ENCODE data around the gene ATP2C1. TPM values are rescaled to one million over a fixed set of nuclear protein-coding genes. Genes with fewer than 3 reads are reported as not detected.

ATP2C1 gene
- total and polyA plus RNA-seq, 10 donors: 11.9 to 59.7 (median 46.3) TPM

- Histone ChIP-seq H3K36me3 (peaks cover 2 to 95% (median 16%) of the 10 kb centered on the region in 6 donors), H3K4me1 (no peaks in the 10 kb centered on the region), H3K27me3 (replicated peaks in 1 of 7) (no peaks in the 10 kb centered on the region), H3K27ac (no peak overlapping the region), H3K4me3 (no peak overlapping the region), H3K9me3 (no peaks in the 10 kb centered on the region)
- DNase-seq: no peak
- TF ChIP-seq POLR2AphosphoS5 (IDR thresholded peaks at IDR 0.05) (no peak), CTCF (IDR thresholded peaks at IDR 0.05 in 8 of 11, conservative IDR thresholded peaks at IDR 0.05 in 3 of 11) (no peak), POLR2A (IDR thresholded peaks at IDR 0.05) (no peak)
- intact Hi-C loops (cut with DNase I; ENCODE audit: low total_unique reads): no loop called here
- WGBS, 5 donors: 82 to 98% (median 91%) methylated on average over 1 of the region's 1 CpG
These were observed 107.2 kb downstream of the ATP2C1 start for GRCh38 chr3:131001071-131001470.

DNA sequence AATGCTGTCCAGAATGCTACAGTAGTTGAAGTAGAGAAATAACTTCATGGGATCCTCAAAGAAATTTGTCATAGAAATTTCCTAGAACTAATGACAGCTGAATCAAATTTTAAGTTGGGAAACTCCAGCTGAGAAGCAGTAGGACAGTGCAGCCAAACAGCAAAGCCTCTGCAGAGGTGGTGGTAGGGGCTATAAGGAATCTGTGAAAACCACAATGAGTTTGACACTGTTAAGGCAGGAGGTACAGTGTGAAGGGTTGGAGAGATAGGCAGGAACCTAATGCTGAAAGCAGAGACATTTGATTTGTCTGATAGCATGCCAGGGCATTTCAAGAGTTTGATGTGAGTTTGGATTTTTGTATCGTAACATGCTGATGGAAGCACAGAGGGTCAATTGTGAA is 110.7 kb downstream of the ATP2C1 start:
- no peaks in the 10 kb centered on the region for H3K9me3 ChIP-seq
- H3K4me1 ChIP-seq: no peaks in the 10 kb centered on the region
- TF ChIP-seq POLR2A (IDR thresholded peaks at IDR 0.05) (no peak), CTCF (IDR thresholded peaks at IDR 0.05 in 8 of 11, conservative IDR thresholded peaks at IDR 0.05 in 3 of 11) (no peak), POLR2AphosphoS5 (IDR thresholded peaks at IDR 0.05) (no peak)
- no peaks in the 10 kb centered on the region for H3K27me3 ChIP-seq (replicated peaks in 1 of 7)
- WGBS, 5 donors: 88 to 100% (median 92%) methylated on average over 1 of the region's 1 CpG
- DNase-seq: no peak
- no peak overlapping the region for H3K4me3 ChIP-seq
- no peak overlapping the region for H3K27ac ChIP-seq
- intact Hi-C loops (cut with DNase I; ENCODE audit: low total_unique reads): no loop called here
- peaks cover 0 to 91% (median 7%) of the 10 kb centered on the region in 6 donors for H3K36me3 ChIP-seq

DNA sequence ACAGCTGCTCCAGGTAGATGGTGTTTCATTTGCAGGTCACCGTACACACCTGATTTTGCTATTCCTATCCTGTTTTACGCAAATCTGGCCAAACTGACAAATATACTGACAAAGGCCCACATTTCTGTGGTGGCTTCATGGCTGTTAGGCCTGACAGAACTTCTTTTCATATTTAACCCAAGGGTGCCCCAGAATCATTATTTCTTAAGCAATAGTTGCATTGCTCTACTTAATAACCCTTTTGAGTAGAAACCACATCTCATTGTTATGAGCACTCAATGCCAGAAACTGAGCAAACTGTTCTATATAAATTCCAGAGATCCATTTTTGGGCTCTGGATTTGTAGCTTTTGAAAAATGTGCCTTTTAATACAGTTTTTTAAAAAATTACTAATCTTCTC is 113.4 kb downstream of the ATP2C1 start:
- Histone ChIP-seq H3K36me3 (peaks cover 0 to 91% (median 8%) of the 10 kb centered on the region in 6 donors), H3K4me1 (no peaks in the 10 kb centered on the region), H3K4me3 (no peak overlapping the region), H3K9me3 (no peaks in the 10 kb centered on the region), H3K27me3 (replicated peaks in 1 of 7) (no peaks in the 10 kb centered on the region), H3K27ac (no peak overlapping the region)
- no peak for DNase-seq
- no peak for TF ChIP-seq POLR2A (IDR thresholded peaks at IDR 0.05)
- WGBS, 5 donors: 93 to 98% (median 96%) methylated on average over 2 of the region's 2 CpGs
- intact Hi-C loops (cut with DNase I; ENCODE audit: low total_unique reads): no loop called here

GRCh38 chr3:131007782-131008181 is 113.9 kb downstream of the ATP2C1 start:
- Histone ChIP-seq H3K4me3 (no peak overlapping the region), H3K27ac (no peak overlapping the region), H3K4me1 (no peaks in the 10 kb centered on the region), H3K27me3 (replicated peaks in 1 of 7) (no peaks in the 10 kb centered on the region), H3K36me3 (peaks cover 0 to 91% (median 12%) of the 10 kb centered on the region in 6 donors), H3K9me3 (no peaks in the 10 kb centered on the region)
- intact Hi-C loops (cut with DNase I; ENCODE audit: low total_unique reads): no loop called here
- no peak for DNase-seq
- TF ChIP-seq POLR2A (IDR thresholded peaks at IDR 0.05) (no peak), POLR2AphosphoS5 (IDR thresholded peaks at IDR 0.05) (no peak), CTCF (IDR thresholded peaks at IDR 0.05 in 8 of 11, conservative IDR thresholded peaks at IDR 0.05 in 3 of 11) (no peak)
- 91 to 99% (median 98%) methylated on average over 2 of the region's 2 CpGs for WGBS, 5 donors

- TF ChIP-seq CTCF (IDR thresholded peaks at IDR 0.05 in 8 of 11, conservative IDR thresholded peaks at IDR 0.05 in 3 of 11) (no peak), POLR2AphosphoS5 (IDR thresholded peaks at IDR 0.05) (no peak), POLR2A (IDR thresholded peaks at IDR 0.05) (no peak)
- intact Hi-C loops (cut with DNase I; ENCODE audit: low total_unique reads): no loop called here
- no peaks in the 10 kb centered on the region for H3K9me3 ChIP-seq
- H3K4me3 ChIP-seq: no peak overlapping the region
- no peak for DNase-seq
- H3K4me1 ChIP-seq: no peaks in the 10 kb centered on the region
- H3K36me3 ChIP-seq: peaks cover 0 to 91% (median 15%) of the 10 kb centered on the region in 6 donors
- no peaks in the 10 kb centered on the region for H3K27me3 ChIP-seq (replicated peaks in 1 of 7)
- no peak overlapping the region for H3K27ac ChIP-seq
- 96 to 100% (median 100%) methylated on average over 1 of the region's 1 CpG for WGBS, 5 donors
These were observed 114.4 kb downstream of the ATP2C1 start for GRCh38 chr3:131008326-131008725.
